Heart left ventricle (tissue), 16 donors: ENCODE results near the gene BMERB1. TPM values are rescaled to one million over a fixed set of nuclear protein-coding genes. Genes with fewer than 3 reads are reported as not detected.
A peak's percentile ranks its signal among the peaks of the same experiment; 100 is the strongest.

ENCODE experiments used
- ATAC-seq, 4 donors: fragments of 200-7000 bp; cut with Tn5 transposase; one replicate each; pipeline ENCODE4 v1.9.1; 2020 to 2022; ENCODE audit warnings: moderate library complexity in 4 of 4, mild to moderate bottlenecking in 3 of 4, moderate number of reproducible peaks in 1 of 4
- DNase-seq, 5 donors: peaks; one replicate each; pipeline ENCODE4 v3.0.0-alpha.2; 2020
- H3K27ac ChIP-seq, 12 donors: fragments of 200-600 bp; sonication (generic) in 4 of 12; one replicate each; pipeline versions ENCODE4 v1.5.0 to v1.8.0; 2016 to 2022; ENCODE audit warnings: mild to moderate bottlenecking in 2 of 12
- H3K27me3 ChIP-seq, 9 donors: fragments of 200-600 bp; sonication (generic) in 2 of 9; one replicate each; pipeline versions ENCODE4 v1.5.1 to v1.8.0; 2016 to 2022; ENCODE audit warnings: mild to moderate bottlenecking in 3 of 9
- H3K36me3 ChIP-seq, 9 donors: fragments of 200-600 bp; sonication (generic) in 2 of 9; one replicate each; pipeline versions ENCODE4 v1.5.0 to v1.8.0; 2018 to 2022; ENCODE audit warnings: mild to moderate bottlenecking in 2 of 9
- H3K4me1 ChIP-seq, 12 donors: fragments of 200-600 bp; sonication (generic) in 4 of 12; one replicate each; pipeline versions ENCODE4 v1.5.0 to v1.8.0; 2016 to 2022; ENCODE audit warnings: mild to moderate bottlenecking in 3 of 12
- H3K4me3 ChIP-seq, 12 donors: fragments of 200-600 bp; sonication (generic) in 4 of 12; one replicate each; pipeline versions ENCODE4 v1.5.0 to v1.8.0; 2017 to 2022; ENCODE audit warnings: mild to moderate bottlenecking in 9 of 12, moderate library complexity in 4 of 12
- H3K9me3 ChIP-seq, 12 donors: fragments of 200-600 bp; sonication (generic) in 4 of 12; one replicate each; pipeline versions ENCODE4 v1.5.0 to v1.8.0; 2016 to 2022; ENCODE audit warnings: mild to moderate bottlenecking in 1 of 12
- POLR2A ChIP-seq, 2 donors: fragments of 450-650 bp; IDR thresholded peaks; one replicate each; pipeline ENCODE4 v1.6.1; 2017; ENCODE audit warnings: antibody characterized with exemption in 2 of 2, mild to moderate bottlenecking in 2 of 2, moderate library complexity in 2 of 2
- WGBS, 4 donors: extraction: QIAGEN DNeasy Blood & Tissue Kit in 2 of 4; methylation state at CpG; one replicate each; pipeline versions ENCODE4 v1.1.5 to v1.1.7; 2013 to 2018; 5-methylcytosine and 5-hydroxymethylcytosine counted together
- intact Hi-C, 10 donors: fragments of 100-400 bp; cut with DNase I; formaldehyde crosslinking; loops; one replicate each; pipeline versions ENCODE4 v1.11.1 to v1.14.2; 2022
- polyA plus RNA-seq, 2 donors: library from polyadenylated mRNA; stranded (reverse); fragments of 200-250 nt; gene quantifications; one replicate each; pipeline ENCODE4 v1.2.3, GENCODE V29; 2013
- total RNA-seq, 9 donors: library from RNA; depleted of rRNA in 2 of 9; stranded (reverse); fragments of >200 nt in 2 of 9; fragmentation: NEBNext Ultra II Directional in 3 of 9; extraction: Animal tissue kit (Norgen Biotek cat#: 25700) in 3 of 9; gene quantifications; one replicate each; pipeline versions ENCODE4 v1.1.0 to v1.2.4, GENCODE V29; 2016 to 2023
- TF ChIP-seq, protein P1 (sequence below), 12 donors: fragments of 200-600 bp; sonication (generic) in 4 of 12; IDR thresholded peaks; one replicate each; pipeline versions ENCODE4 v1.5.0 to v1.8.0; 2018 to 2022; ENCODE audit warnings: antibody characterized with exemption in 12 of 12, mild to moderate bottlenecking in 5 of 12
- donor health status: ischemic (EF 13 %, LVEDD 7.1; RV severe dilation, severe dysfunction).
- donor health status: healthy with polysubstance abuse.
- donor health status: DM: no; HTN: yes; CAD: no.
- donor health status: DM: no; HTN: no; CAD: no.
- donor health status: ischemic (EF 25% LVEDD 6.9; RV normal size, moderate dysfunction).
- donor health status: ischemic (EF 25% LVEDD 5.7; RV mildly dilated, moderate dysfunction).
- donor health status: healthy.
- donor health status: DM: yes; HTN: yes; CAD: no.
- donor health status: ischemic (EF 35%, LVEDD 5.7; RV mildly dilated, moderate dysfunction).
- donor health status: nonischemic (EF 11% LVEDD 7.7; RV severe dilation, severe dysfunction).
- donor health status: DM: yes; HTN: yes; CAD: no.
- donor health status: PGD.
- donor health status: ischemic (EF 29% LVEDD 5.4; RV normal size, mild dysfunction).
- donor health status: nonischemic (EF 23%, LVEDD 6.1; RV moderate dilation, normal function).

Gene BMERB1
- total and polyA plus RNA-seq, 11 donors, result 20.8 to 105 (median 70.5) TPM

DNA sequence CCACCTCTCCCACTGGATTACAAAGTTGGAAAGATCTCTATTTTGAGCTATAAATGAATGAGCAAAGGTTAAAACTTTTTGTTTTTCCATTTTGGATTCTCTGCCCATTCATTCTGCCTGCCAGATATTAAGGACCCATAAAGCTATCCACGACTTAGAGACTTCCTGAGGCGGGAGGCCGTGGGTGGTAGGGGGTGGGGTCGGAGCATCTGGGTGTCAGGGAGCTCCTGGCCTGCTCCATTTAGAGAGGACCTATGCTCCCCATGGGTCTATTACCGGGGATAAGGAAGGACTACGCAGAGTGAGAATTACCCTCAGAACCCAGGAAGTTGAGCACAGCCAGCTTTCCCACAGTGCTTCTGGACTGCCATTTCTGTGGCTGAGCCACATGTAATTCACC is 162.7 kb downstream of the BMERB1 start:
- 67 to 86% (median 79%) methylated on average over 6 of the region's 6 CpGs for WGBS, 4 donors
- Histone ChIP-seq H3K4me1 (peaks cover 0 to 23% (median 0%) of the 10 kb centered on the region in 12 donors), H3K27ac (no peak overlapping the region), H3K27me3 (no peaks in the 10 kb centered on the region), H3K4me3 (no peak overlapping the region), H3K9me3 (no peaks in the 10 kb centered on the region), H3K36me3 (peaks cover 3 to 92% (median 80%) of the 10 kb centered on the region in 9 donors)
- ATAC-seq (no peak), DNase-seq (no peak)
- TF ChIP-seq, protein P1, sequence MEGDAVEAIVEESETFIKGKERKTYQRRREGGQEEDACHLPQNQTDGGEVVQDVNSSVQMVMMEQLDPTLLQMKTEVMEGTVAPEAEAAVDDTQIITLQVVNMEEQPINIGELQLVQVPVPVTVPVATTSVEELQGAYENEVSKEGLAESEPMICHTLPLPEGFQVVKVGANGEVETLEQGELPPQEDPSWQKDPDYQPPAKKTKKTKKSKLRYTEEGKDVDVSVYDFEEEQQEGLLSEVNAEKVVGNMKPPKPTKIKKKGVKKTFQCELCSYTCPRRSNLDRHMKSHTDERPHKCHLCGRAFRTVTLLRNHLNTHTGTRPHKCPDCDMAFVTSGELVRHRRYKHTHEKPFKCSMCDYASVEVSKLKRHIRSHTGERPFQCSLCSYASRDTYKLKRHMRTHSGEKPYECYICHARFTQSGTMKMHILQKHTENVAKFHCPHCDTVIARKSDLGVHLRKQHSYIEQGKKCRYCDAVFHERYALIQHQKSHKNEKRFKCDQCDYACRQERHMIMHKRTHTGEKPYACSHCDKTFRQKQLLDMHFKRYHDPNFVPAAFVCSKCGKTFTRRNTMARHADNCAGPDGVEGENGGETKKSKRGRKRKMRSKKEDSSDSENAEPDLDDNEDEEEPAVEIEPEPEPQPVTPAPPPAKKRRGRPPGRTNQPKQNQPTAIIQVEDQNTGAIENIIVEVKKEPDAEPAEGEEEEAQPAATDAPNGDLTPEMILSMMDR (IDR thresholded peaks at IDR 0.05), result no peak
- TF ChIP-seq POLR2A (IDR thresholded peaks at IDR 0.05), result no peak
- intact Hi-C loops, result no loop called here

DNA sequence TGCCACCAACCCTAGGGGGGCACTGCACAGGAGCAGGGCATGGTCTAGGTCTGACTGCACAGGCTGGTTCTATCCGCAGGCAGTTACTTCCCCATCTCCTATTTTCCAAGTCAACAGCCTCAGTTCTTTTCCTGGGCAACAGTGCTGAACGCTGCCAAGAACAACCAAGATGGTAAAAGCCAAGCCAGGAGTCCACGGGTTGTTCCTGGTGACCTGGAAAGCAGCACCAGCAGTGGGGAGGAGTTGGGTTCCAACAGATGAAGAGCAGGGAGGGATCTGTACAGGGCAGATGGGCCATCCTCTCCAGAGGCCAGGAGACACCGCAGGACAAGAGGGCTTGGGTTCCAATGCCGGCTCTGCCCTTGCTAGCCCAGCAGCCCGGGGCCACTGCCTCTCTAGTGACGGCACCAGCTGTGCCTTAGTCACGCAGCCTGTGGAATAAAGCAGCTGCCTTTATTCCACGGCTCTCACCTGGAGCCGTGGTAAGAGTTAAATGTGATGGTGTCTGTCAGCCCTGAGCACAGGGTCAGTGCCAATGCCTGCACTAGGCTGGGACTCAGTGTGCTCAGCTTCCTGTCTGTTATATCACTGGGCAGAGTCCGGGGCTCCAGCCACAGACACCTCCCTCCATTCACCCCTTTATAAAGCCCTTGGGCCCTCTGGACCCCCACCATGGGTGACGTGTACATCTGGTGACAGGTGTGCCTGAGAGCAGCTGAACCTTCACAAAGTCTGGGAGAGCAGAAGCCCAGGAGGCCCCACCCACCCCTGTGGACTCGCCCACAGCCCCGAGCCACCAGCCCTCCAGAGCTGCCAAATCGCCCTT is 163.6 kb downstream of the BMERB1 start:
- ATAC-seq (peak in 1 of 4 donors; percentile 23), DNase-seq (no peak)
- peaks cover 3 to 99% (median 86%) of the 10 kb centered on the region in 9 donors for H3K36me3 ChIP-seq
- H3K4me3 ChIP-seq, result no peak overlapping the region
- H3K27ac ChIP-seq, result no peak overlapping the region
- no peaks in the 10 kb centered on the region for H3K9me3 ChIP-seq
- peaks cover 0 to 17% (median 0%) of the 10 kb centered on the region in 12 donors for H3K4me1 ChIP-seq
- WGBS, 4 donors, result 89 to 94% (median 94%) methylated on average over 9 to 15 of the region's 15 CpGs
- intact Hi-C loops, result no loop called here
- no peak for TF ChIP-seq POLR2A (IDR thresholded peaks at IDR 0.05)
- TF ChIP-seq, protein P1 (IDR thresholded peaks at IDR 0.05), result no peak
- H3K27me3 ChIP-seq, result no peaks in the 10 kb centered on the region

DNA sequence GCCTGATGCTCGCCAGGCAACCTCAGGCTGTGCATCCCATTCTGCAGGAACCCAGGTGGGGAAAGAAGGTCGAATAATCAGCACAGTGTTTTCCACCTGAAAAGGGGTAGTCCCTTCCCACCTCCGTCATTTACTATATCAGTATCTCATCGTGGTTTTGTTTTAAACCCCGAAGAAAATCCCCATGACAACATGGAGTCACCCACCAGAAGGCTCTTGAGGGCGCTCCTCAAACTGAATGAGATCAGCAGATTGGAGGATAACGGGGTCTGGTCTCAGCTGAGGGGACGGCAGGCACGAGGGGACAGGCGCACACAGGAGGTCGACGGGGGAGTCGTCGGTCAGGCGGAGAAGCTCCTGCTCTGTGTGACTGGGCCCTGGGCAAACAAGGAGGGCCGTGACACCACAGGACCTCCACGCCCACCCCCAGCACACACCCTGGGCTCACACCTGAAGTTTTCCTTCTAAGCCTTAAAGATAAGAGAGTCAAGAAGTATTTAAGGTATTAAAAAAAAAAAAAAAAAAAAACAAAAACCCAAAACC is 164.3 kb downstream of the BMERB1 start:
- Histone ChIP-seq H3K27ac (no peak overlapping the region), H3K9me3 (no peaks in the 10 kb centered on the region), H3K4me1 (peaks cover 0 to 13% (median 0%) of the 10 kb centered on the region in 12 donors), H3K36me3 (peaks cover 3 to 99% (median 93%) of the 10 kb centered on the region in 9 donors), H3K4me3 (no peak overlapping the region), H3K27me3 (no peaks in the 10 kb centered on the region)
- intact Hi-C loops, result no loop called here
- WGBS, 4 donors, result 90 to 95% (median 93%) methylated on average over 16 to 17 of the region's 17 CpGs
- ATAC-seq, result no peak
- no peak for TF ChIP-seq POLR2A (IDR thresholded peaks at IDR 0.05)
- TF ChIP-seq, protein P1 (IDR thresholded peaks at IDR 0.05), result no peak
- no peak for DNase-seq

DNA sequence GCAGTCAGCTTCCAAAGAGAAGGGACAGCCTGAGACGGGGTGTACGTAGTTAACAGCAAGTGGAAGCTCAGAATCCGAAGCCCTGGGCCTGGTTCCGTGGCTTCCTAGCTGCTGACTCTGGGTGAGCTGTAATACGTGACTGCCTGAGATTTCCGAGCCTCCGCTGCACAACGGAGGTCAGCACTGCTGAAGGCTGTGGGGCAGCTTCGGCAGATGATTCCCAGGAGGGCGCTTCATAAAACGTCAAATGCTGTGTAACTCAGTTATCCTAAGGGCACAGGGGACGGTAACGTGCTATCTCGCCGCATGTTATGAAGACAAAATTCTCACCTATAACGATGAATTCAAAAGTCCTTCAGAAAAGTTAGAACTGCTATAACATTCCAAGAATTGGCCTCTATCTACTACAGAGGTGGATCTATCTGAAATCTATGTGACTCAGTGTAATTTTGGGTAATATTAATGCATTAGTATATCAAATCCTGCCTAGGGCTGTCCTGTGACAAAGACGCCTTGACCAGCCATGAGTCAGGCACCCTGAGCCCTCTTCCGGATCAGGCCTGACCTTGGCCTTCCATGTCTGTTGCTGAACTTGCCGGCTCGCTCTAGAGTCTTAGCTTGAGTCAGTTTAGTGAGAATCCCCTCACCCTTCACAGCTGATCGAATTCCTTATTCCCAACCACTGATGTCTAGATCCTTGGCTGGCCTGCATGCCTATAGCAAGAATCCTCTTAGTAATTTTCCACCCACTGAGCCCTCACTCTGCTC is 165.1 kb downstream of the BMERB1 start:
- 92 to 93% (median 93%) methylated on average over 21 of the region's 21 CpGs for WGBS, 4 donors
- intact Hi-C loops, result loop anchor here in 1 of 10 donors (10.0 kb wide), 1 partner anchor 175 kb away; no protein-coding TSS in a partner anchor
- Histone ChIP-seq H3K36me3 (peaks cover 3 to 100% (median 99%) of the 10 kb centered on the region in 9 donors), H3K4me3 (no peak overlapping the region), H3K27me3 (no peaks in the 10 kb centered on the region), H3K4me1 (peaks cover 0 to 13% (median 0%) of the 10 kb centered on the region in 12 donors), H3K27ac (no peak overlapping the region), H3K9me3 (no peaks in the 10 kb centered on the region)
- ATAC-seq, result no peak
- no peak for DNase-seq
- TF ChIP-seq POLR2A (IDR thresholded peaks at IDR 0.05), result no peak
- TF ChIP-seq, protein P1 (IDR thresholded peaks at IDR 0.05), result no peak
